DMS 273 treated with DMSO at 0.1 percent for 48 hours (cell line): Measurements from ENCODE around the gene SMIM22.

Source experiments
- DNase-seq: peaks from one replicate; lab custom pipeline; 2025; lab: John Stamatoyannopoulos, UW

The SMIM22 gene

DNA sequence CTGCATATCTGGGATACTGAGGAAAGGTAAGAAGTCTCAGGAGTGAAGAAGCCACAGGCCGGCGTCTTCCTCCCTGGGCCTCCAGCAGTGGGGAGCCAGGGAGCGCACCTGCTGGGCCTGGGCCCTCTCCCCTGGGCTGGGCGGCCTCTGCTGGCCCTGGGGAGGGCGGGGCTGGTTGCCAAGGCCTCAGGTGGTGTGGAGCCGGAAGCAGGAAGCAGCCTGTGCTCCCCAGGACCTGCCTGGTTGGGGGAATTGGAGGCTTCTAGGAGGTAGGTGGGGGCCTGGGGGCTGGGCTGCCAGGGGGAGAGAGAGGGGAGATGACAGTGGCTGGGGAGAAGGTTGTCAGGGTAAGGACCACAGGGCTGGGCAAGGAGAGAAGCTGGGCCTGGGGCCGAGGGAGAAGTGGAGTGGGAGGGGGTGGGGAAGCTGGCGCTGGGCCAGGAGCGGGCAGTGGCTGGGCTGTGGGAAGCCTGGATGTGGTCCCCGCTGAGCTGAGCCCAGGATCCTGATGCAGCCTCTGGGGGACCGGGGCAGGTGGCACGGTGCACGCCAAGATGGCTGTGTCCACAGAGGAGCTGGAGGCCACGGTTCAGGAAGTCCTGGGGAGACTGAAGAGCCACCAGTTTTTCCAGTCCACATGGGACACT is at the start of gene SMIM22:
Gene SMIM22 (plus strand): TSS at position 189 of the 647 bp plus-strand sequence. CDS start 366 bp downstream, at position 555.
- DNase-seq, result no peak

GRCh38 chr16:4746215-4746614 is 49.0 kb upstream of the SMIM22 start:
- DNase-seq, result no peak

DNA sequence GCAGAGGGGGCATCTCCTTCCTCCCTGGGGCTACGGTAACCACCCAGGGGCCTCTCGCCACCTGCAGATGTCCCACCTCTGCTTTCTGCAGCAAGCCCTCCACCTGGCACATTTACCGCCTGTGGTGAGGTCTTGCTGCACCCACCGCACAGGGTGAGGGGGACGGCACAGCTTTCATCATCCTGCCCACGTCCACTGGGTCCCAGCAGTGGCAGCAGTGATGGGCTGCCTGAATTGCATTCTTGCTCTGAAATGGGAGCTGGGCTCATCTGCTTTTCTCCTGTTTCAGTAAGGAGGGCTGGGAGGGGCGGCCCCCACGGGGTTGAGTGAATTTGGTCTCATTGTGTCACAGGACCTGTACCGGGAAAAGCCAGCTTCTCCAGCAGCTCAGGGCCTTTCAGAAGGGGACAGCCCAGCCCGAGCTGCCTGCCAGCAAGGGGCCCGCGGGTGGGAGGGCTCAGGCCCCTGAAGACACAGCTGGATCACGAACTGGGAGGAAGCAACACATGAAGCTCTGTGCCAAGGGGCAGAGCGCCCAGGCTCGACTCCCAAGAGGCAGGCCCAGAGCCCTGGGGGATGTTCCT is 48.1 kb upstream of the SMIM22 start:
- no peak for DNase-seq

- no peak for DNase-seq
Observed at GRCh38 chr16:4747906-4748681, 47.1 kb upstream of the SMIM22 start.

GRCh38 chr16:4748682-4749411 is 46.3 kb upstream of the SMIM22 start:
- DNase-seq, result no peak

DNA sequence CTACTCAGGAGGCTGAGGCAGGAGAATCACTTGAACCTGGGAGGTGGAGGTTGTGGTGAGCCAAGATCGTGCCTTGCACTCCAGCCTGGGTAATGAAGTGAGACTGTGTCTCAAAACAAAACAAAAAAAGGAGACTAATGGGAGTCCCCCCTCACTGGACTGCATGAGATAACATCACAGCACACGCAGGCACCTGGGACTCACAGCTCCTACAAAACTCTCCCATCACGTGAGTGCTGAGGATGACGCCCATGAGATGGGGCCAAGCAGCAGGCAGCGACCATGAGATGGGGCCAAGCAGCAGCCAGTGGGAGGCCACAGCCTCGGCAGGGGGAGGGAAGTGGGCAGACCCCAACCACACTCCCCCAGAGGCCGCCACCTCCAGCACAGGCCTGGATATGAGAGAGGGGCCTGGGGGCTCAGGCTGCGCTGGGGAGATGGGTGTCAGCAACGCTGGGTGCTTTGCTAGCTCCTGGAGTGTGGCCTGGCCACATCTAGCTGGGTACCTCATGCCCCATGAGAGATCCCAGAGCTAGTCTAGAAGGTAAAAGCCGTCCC is 45.4 kb upstream of the SMIM22 start:
- no peak for DNase-seq

DNA sequence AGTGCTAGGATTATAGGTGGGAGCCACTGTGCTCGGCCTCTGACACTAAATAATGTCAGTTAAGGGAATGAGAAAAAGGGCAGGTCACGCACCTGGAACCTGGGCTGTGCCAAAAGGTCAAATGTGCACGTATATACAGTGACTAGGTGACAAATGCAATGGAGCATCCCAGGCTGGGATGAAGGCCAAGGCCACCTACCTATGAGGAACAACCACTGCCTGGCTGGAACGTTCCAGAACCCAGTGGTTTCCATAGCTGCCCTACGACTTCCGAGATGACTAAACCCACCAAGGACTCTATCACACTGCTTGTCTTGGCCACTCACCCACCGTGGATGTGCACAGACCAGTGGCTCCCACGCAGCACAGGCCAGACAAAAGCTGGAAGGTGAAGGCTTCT is 44.3 kb upstream of the SMIM22 start:
- no peak for DNase-seq

- DNase-seq, result no peak
Observed at GRCh38 chr16:4752351-4753100, 42.6 kb upstream of the SMIM22 start.

GRCh38 chr16:4753227-4753626 is 41.9 kb upstream of the SMIM22 start:
- no peak for DNase-seq

DNA sequence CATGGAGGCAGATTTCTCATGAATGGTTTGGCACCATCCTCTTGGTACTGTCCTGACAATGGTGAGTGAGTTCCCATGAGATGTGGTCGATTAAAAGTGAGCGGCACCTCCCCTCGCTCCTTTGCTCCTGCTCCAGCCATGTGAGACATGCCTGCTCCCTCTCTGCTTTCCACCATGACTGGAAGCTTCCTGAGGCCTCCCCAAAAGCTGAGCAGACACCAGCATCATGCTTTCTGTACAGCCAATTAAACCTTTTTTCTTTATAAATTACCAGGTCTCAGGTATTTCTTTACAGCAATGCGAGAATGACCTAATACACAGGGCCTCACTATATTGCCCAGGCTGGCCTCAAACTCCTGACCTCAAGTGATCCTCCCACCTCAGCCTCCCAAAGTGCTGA is 40.3 kb upstream of the SMIM22 start:
- DNase-seq, result no peak

- no peak for DNase-seq
Observed at GRCh38 chr16:4755687-4756086, 39.5 kb upstream of the SMIM22 start.

DNA sequence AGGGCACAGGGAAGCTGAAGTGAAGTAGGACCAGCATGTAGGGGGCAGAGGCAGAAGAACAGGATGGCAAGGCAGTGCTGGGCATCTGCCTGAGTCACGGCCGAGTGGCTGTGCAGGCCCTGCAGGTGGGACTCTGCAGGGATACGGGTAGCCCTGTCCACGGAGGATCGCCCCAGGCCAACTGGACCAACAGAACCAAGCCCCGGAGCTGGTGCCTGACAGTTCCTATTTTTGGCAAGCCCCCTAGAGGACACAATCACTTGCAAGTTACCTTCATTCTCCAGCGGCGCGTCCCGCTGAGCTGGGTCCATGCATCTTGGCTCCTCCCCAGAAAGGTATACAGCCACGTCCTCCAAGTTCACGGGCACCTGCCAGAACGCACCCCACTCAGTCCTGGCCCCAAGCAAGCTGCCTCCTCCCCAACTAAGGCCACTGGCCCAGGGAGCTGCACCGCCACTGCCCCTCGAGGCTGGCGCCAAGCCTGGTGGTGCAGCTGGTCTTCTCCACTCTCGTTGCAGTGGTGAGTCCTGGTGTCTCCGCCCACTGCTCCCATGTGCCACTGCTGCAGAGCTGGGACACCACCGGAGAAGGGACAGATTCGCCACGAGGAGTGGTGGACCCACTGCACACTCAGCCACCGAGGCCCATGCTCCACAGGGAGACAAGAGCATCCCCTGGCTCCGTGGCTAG is 34.8 kb upstream of the SMIM22 start:
- no peak for DNase-seq

DNA sequence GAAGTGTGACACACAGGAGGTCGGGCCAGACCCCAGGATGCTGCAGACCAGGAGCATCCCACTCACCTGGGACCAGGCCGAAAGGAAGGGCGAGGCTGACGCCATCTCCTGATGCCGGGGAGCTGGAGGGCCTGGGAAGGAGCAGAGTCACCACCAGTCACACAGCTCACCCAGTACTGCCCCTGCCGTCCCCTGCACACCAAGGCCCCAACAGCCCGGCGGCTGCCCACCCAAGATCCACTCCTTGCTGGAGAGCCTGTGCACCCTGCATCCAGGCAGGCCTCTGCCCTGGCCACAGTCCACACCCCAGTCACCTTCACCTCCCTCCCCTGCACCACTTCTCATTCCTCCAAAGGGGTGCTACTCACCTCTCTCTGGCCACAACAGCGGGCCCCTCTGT is 33.0 kb upstream of the SMIM22 start:
- no peak for DNase-seq

DNA sequence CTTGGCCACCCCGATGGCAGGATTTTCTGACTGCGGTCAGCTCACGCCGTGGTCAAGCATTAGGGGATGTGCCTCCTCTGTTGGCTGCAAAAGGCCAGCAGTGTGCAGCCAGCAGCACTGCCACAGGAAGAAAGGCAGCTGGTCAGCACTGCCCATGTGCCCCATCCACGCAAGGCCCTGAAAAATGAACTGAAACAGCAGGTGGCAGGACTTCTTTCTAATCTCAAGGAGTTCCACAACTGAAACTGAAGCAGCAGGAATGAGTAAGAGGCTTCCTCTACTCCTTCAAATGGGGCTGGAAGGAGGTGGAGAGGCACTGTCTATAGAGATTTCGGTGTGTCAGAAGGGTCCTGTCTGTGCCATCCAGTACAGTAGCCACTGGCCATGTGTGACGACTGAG is 31.4 kb upstream of the SMIM22 start:
- no peak for DNase-seq

- DNase-seq, result no peak
Observed at GRCh38 chr16:4765511-4766474, 29.4 kb upstream of the SMIM22 start.

- peak; percentile 91 for DNase-seq
Observed at GRCh38 chr16:4766875-4767628, 28.1 kb upstream of the SMIM22 start, which contains the start of gene ZNF500. ZNF500 (minus strand) TSS chr16:4767162; CDS start chr16:4765978, 1,184 bp downstream.

DNA sequence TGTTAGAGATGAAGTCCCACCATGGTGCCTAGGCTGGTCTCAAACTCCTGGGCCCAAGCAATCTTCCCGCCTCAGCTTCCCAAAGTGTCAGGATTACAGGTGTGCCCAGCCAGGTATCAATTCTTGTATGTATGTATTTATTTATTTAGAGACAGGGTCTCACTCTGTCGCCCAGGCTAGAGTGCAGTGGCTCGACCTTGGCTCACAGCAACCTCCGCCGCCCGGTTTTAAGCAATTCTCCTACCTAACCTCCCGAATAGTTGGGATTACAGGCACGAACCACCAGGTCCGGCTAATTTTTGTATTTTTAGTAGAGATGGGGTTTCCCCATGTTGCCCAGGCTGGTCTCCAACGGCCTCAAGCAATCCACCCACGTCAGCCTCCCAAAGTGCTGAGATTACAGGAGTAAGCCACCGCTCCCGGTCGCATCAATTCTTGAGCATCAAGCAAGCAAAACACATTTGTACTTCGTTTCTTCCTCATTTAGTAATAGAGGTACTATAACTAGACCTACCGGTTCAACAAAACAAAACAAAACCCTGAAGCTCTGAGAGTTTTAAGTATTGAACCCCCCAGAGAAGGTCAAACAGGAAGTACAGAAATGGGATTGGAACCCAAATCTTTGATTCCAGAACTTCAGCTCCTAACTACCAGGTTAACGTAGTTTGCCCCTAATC is 27.2 kb upstream of the SMIM22 start:
- DNase-seq, result no peak
